Islet precursor cell (in vitro differentiated cells): ENCODE measurements around the gene GNG13.
"Not testable (repeated sequence)": the region's sequence is repeated elsewhere in the genome, so short reads cannot be mapped to it uniquely, and the experiment has no call there.

ENCODE experiments used
- DNase-seq: peaks from one replicate; pipeline ENCODE4 v3.0.0-alpha.2; 2018

The GNG13 gene

GRCh38 chr16:831571-832413 lies 31.3 kb upstream of the GNG13 start:
- no peak for DNase-seq

GRCh38 chr16:830871-831570 lies 30.5 kb upstream of the GNG13 start:
- DNase-seq, result no peak

- DNase-seq, result no peak
These were observed 29.8 kb upstream of the GNG13 start for GRCh38 chr16:830107-830870.

GRCh38 chr16:828891-829290 lies 28.4 kb upstream of the GNG13 start:
- no peak for DNase-seq

- DNase-seq, result no peak
These were observed 27.0 kb upstream of the GNG13 start for GRCh38 chr16:827513-827912.

GRCh38 chr16:825341-826061 lies 25.0 kb upstream of the GNG13 start:
- no peak for DNase-seq

- no peak for DNase-seq
These were observed 24.1 kb upstream of the GNG13 start for GRCh38 chr16:824601-825000.

- DNase-seq, result no peak
These were observed 23.7 kb upstream of the GNG13 start for GRCh38 chr16:824194-824593.

- DNase-seq, result no peak
These were observed 22.4 kb upstream of the GNG13 start for GRCh38 chr16:822909-823297.

- no peak for DNase-seq
These were observed 21.8 kb upstream of the GNG13 start for GRCh38 chr16:822174-822908.

- no peak for DNase-seq
These were observed 21.2 kb upstream of the GNG13 start for GRCh38 chr16:821751-822150.

GRCh38 chr16:820748-821147 lies 20.2 kb upstream of the GNG13 start:
- no peak for DNase-seq

GRCh38 chr16:820044-820408 lies 19.5 kb upstream of the GNG13 start:
- not testable (repeated sequence) for DNase-seq

- no peak for DNase-seq
These were observed 19.0 kb upstream of the GNG13 start for GRCh38 chr16:819336-820043.

GRCh38 chr16:818592-818991 lies 18.1 kb upstream of the GNG13 start:
- no peak for DNase-seq

GRCh38 chr16:818132-818531 lies 17.6 kb upstream of the GNG13 start:
- no peak for DNase-seq

- no peak for DNase-seq
These were observed 16.7 kb upstream of the GNG13 start for GRCh38 chr16:817001-817906.

- no peak for DNase-seq
These were observed 15.3 kb upstream of the GNG13 start for GRCh38 chr16:815861-816260.

- DNase-seq, result no peak
These were observed 14.4 kb upstream of the GNG13 start for GRCh38 chr16:814974-815373.

- no peak for DNase-seq
These were observed 13.4 kb upstream of the GNG13 start for GRCh38 chr16:813916-814412.
